Measurements from ENCODE around the gene MPND.

The MPND gene

GRCh38 chr19:4376991-4377781, 33.8 kb downstream of the MPND start:
- TF ChIP-seq, protein P1, sequence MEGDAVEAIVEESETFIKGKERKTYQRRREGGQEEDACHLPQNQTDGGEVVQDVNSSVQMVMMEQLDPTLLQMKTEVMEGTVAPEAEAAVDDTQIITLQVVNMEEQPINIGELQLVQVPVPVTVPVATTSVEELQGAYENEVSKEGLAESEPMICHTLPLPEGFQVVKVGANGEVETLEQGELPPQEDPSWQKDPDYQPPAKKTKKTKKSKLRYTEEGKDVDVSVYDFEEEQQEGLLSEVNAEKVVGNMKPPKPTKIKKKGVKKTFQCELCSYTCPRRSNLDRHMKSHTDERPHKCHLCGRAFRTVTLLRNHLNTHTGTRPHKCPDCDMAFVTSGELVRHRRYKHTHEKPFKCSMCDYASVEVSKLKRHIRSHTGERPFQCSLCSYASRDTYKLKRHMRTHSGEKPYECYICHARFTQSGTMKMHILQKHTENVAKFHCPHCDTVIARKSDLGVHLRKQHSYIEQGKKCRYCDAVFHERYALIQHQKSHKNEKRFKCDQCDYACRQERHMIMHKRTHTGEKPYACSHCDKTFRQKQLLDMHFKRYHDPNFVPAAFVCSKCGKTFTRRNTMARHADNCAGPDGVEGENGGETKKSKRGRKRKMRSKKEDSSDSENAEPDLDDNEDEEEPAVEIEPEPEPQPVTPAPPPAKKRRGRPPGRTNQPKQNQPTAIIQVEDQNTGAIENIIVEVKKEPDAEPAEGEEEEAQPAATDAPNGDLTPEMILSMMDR (IDR thresholded peaks at IDR 0.05), result no peak

- TF ChIP-seq, protein P1 (IDR thresholded peaks at IDR 0.05), result no peak
Observed at GRCh38 chr19:4378886-4379285, 35.5 kb downstream of the MPND start.

DNA sequence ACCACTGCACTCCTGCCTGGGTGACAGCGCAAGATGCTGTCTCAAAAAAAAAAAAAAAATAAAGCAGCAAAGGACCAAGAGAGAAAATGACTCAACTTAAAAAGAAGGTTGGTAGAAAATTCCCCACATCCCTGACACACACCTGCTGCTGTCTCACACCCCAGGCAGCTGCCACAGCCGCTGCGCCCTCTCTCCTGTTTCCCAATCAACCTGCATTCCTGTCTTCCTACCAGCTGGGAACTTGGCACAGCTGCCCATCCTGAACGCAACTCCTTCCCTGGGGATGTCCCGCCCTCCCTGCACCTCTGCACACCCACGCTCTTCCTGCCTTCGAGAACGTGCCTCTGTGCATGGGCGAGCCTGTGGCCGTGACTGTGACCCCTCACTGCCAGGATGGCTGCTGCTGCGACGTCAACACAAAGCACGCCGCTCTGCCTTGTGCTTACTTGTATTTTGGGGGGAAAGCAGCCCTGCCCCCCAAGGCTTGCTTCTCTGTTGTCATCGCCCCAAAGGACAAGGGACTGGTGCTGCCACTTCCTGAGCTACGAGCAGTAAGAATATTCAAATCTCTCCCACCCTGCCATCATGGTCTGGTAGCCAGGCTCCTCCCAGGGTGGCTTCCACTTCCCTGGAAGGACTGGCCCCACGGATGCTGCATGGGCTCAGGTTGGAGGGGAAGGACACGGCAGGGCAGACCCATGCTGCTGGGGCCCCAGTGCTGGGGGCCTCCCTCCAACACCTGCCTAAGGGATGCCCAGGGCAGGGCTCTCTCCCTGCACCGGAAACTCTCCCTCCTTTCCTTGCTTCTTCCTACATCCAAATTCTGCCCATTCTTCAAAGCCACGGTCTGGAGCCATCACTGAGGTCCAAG, 36.3 kb downstream of the MPND start:
- TF ChIP-seq, protein P1 (IDR thresholded peaks at IDR 0.05), result no peak

GRCh38 chr19:4380254-4380727, 36.9 kb downstream of the MPND start:
- TF ChIP-seq, protein P1 (IDR thresholded peaks at IDR 0.05), result no peak

DNA sequence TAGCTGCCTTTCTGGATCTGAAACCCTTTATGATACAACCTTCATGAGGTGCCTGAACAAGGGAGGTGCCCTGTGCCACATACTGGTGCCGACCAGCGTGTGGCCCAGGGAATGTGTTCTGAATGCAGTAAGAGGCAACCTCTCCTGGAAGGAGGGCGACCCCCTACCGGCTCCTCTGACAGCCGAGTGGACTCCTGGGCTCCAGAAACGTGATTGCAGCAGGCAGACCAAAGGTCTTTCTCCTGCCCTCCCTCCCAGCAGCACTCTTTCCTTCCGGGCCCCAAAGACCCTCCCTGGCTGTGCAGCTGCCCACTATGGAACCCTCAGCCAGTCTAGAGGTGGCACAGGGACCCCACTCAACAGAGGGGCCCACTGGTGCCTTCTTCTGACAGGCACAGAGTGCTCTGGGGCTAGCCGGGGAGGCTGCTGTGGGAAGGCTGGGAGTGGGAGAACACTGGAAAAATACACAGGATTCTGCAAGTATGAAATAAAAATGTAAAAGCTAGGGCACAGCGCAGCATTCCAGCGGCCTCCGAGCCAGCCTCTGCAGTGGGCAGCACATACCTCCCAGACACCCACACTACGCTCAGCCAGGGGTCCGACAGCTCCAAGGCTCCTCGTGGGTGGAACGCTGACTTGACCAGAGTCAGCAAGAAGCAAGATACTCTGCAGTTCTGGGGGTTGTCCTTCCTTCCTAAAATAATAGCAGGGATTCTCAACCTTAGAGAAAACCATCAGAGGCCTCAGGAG, 42.1 kb downstream of the MPND start:
- TF ChIP-seq, protein P1 (IDR thresholded peaks at IDR 0.05), result no peak

DNA sequence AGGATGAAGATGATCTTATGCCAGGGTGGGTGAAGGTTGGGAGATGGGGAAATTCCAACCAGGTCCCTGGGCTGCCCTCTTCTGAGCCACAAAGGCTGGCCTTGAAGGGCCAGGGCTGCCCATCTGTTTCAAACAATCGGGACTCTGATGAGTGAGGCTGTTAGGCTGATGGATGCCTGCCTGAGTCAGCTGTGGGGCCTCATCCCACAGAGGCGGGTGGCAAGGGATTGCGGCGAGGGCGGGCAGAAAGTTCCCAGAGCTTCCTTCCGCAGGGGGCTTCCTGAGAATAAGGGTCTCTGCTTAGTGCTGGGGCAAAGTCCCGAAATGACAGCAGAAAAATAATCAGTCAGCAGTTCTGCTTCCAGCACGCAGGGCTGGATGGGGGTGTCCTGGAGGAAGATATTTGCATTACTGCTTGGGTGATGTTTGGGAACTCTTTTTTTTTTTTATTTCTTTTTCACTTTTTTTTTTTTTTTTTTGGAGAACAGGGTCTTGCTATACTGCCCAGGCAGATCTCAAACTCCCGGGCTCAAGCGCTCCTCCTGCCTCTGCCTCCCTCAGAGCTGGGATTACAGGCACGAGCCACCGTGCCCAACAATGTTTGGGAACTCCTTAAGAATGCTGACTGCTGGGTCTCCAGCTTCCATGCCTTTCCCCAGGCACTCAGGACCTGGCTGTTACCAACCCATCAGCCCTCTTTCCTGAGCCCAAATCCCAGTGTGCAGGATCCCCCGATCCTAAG, 42.9 kb downstream of the MPND start:
- TF ChIP-seq, protein P1 (IDR thresholded peaks at IDR 0.05), result no peak
